Breast epithelium (tissue), 3 donors: ENCODE data around the gene RNF138.

Experiments used
- POLR2A ChIP-seq: fragments of 450-650 bp; IDR thresholded peaks from one replicate; pipeline ENCODE4 v1.6.1; 2016; ENCODE audit warnings: antibody characterized with exemption, mild to moderate bottlenecking, moderate library complexity
- POLR2AphosphoS5 ChIP-seq, 3 donors: sonication (generic); formaldehyde crosslinking; IDR thresholded peaks; one replicate each; pipeline ENCODE4 v1.6.1; 2017; ENCODE audit warnings: antibody characterized with exemption in 3 of 3

DNA sequence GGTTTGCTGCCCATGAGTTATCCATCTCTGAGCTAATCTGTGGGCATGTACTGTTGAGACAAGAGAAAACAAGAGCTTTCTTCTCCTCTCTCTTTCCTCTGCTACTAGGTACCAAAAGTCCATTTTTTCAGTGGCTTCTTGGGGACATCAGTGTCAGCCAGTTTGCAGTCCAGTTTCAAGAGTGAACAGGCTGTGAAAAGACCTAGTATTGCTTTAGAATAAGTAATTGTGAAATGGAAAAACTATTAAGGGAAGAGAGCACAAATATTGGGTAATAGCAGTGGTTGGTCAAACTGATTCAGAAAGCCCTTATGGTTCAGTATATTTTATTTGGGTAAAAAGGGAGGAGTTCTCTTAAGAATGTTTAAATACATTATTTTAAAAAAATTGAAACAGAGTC is 65.2 kb downstream of the RNF138 start:
- TF ChIP-seq POLR2AphosphoS5 (IDR thresholded peaks at IDR 0.05) (no peak), POLR2A (no peak)
